IPS-11a (cell line): ENCODE measurements around the gene CALY.

Source experiments
- H3K4me3 ChIP-seq: one replicate; pipeline ENCODE4 v1.5.1; 2013; ENCODE audit warnings: low read depth, low read length, control low read depth

CALY gene

GRCh38 chr10:133314911-133315310 is 21.8 kb downstream of the CALY start:
- no peak overlapping the region for H3K4me3 ChIP-seq

GRCh38 chr10:133313192-133313591 is 23.5 kb downstream of the CALY start:
- H3K4me3 ChIP-seq, result no peak overlapping the region

DNA sequence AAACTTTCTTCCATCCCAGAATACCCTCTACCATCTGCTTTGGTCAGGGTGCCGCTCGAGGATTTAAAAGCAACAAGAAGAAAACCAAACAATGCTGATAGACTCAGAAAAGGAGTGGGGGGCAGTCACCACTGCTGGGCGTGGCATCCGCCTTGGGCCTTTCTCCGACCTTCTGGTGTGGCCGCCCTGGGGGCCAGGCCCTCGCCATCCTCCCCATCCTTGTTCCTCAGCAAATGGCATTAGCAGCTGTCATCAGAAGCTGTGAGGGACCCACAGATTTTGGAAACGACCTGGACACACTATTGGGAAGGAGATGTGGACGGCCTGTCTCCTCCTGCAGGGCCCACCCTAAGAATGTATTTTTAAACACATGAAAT is 23.9 kb downstream of the CALY start:
- H3K4me3 ChIP-seq, result no peak overlapping the region

DNA sequence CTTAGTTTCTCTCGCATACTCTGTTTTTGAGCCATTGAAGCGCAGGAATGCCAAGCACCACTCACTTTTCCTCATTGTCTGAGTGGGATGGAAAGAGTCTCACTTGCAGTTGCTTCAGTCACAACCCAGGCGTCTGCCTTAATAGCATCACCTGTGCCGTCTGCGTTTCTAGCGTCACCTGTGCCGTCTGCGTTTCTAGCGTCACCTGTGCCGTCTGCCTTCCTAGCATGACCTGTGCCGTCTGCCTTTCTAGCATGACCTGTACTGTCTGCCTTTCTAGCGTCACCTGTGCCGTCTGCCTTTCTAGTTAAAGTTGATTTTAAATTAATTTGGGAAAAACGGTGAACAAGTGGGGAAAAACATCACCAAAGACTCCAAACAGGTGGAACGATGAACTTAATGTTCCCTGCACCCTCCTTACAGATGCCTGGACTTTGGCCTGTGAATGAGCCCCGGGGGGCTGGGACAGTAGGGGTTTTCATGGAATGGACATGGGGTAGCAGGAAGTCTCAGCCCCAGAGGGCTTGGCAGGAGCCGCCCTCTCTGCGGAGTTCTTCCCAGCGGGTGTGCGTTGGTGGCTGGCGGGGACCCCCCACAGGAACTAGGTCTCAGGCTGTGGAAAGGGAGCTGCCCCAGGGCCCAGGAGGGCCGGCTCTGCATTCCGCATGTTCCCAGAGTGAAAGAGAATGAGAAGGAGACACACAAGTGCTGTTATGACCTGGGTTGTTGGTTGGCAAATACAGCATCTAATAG is 24.5 kb downstream of the CALY start:
- no peak overlapping the region for H3K4me3 ChIP-seq

GRCh38 chr10:133311570-133311969 is 25.1 kb downstream of the CALY start:
- no peak overlapping the region for H3K4me3 ChIP-seq

DNA sequence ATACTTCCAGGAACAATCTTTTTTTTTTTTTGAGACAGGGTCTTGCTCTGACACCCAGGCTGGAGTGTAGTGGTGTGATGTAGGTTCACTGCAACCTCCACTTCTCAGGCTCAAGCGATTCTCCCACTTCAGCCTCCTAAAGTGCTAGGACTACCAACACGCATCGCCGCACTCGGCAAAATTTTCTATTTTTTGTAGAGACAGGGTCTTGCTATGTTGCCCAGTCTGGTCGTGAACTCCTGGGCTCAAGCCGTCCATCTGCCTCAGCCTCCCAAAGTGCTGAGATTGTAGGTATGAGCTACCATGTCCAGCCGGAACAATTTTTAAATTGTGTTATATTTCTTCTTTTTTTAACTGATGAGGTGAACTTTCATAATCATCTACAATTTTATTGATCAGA is 25.9 kb downstream of the CALY start:
- no peak overlapping the region for H3K4me3 ChIP-seq

- no peak overlapping the region for H3K4me3 ChIP-seq
These were observed 26.3 kb downstream of the CALY start for GRCh38 chr10:133310399-133310755.

- H3K4me3 ChIP-seq, result no peak overlapping the region
These were observed 26.8 kb downstream of the CALY start for GRCh38 chr10:133309720-133310398.

DNA sequence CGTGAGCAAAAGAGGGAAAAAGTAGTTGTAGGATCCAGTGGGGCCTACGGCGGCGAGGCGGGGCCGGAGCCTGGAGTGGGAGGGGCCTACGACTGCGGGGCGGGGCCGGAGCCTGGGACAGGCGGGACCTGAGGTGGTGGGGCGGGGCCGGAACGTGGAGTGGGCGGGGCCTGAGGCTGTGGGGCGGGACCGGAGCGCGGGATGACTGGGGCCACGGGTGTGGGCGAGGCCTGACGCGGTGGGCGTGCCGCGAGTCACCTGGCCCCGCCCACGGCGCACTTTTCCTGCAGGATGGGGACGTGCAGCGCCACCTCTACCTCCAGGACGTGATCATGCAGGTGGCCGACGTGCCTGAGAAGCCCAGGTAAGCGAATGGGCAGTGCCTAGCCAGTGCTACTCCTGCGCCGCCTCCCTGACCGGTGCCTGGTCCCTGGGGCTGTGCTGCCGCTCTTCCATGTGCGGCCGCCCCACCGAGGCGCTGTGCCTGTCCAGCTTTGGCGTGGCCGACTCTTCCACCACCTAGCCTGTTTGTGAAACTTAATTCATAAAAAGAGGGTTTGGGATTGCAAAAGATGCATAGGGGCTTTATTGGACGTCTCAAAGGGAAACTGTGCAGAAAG is 27.5 kb downstream of the CALY start:
- peak overlapping the region; percentile 69 for H3K4me3 ChIP-seq

DNA sequence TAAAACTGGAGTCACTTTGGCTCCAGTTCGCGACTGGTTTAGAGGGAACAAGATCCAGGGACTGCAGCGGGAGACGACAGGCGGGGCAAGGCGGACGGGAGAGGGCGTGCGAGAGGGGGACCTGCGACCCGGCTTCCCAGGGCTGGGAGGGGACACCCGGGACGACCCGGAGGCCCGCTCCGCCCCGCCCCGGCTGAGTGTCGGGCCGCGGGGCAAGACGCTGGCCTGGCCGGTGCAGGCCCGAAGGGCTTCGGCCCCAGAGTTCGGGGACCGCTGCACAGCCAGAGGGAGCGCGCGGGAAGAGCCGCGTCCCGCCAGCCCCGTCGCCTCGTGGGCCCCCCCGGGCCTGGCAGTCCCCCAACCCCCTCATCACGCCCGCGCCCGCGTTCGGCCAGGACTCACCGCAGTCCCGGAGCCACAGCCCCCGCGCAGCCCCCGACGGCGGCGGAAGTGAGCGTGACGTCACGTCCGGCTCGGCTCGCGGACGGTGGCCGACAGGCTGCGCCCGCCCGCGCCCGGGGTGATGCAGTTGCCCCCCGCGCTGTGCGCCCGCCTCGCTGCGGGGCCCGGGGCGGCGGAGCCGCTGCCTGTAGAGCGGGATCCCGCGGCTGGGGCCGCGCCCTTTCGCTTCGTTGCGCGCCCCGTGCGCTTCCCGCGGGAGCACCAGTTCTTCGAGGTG is 28.1 kb downstream of the CALY start, which contains the start of the genes TUBGCP2 and ZNF511:
Gene TUBGCP2, minus strand, starts transcription at position 452 of the 679 bp plus-strand sequence. CDS start 5,931 bp downstream, outside the sequence.
Gene ZNF511, plus strand, starts transcription at position 494 of the 679 bp plus-strand sequence. Its CDS starts 30 bp downstream, at position 524.
- H3K4me3 ChIP-seq, result peak within 1 kb of the TSS; percentile 69

DNA sequence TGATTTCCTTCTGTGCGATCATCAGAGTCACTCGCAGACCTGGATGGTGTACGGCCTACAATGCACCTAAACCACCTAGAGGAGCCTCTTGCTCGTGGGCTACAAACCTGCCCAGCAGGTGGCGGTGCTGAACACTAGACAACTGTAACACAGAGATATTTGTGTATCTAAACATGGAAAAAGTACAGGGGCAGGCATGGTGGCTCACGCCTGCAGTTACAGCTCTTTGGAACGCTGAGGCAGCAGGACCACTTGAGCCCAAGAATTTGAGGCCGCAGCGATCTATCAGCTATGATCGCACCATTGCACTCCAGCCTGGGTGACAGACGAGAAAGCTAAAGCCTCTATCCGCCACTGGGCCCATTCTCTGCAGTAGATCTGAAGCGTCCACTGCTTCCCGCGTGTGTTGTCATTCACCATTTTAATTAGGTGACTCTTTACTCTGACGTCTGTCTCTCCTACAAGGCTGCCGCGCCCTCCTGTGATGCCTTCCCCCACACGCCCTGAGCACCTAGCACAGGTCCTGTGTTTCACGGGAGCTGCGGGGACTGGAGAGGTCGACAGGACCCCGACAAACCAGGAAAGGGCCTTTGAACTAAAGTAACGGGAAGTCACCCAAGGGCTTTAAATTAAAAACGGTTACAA is 28.8 kb downstream of the CALY start:
- H3K4me3 ChIP-seq, result peak overlapping the region; percentile 69

GRCh38 chr10:133306941-133307379 is 29.7 kb downstream of the CALY start:
- H3K4me3 ChIP-seq, result no peak overlapping the region

- H3K4me3 ChIP-seq, result no peak overlapping the region
These were observed 30.6 kb downstream of the CALY start for GRCh38 chr10:133306097-133306476.

DNA sequence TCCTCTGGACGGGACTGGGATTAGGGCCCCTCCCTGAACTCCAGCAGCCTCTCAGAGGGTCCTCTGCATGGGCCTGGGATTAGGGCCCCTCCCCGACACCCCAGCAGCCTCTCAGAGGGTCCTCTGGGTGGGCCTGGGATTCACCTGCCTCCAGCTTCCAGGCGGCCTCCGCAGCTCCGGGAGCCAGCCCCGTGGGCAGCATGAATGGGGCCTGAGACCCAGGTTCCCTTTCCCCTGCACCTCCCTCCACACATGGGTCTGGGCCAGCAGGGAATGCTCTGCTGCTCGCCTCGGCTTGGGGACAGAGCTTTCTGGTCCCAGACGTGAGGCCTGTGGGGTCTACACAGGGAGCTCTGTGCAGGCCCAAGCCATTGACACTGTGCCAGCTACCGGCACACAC is 33.5 kb downstream of the CALY start:
- H3K4me3 ChIP-seq, result no peak overlapping the region

GRCh38 chr10:133302230-133302629 is 34.5 kb downstream of the CALY start:
- no peak overlapping the region for H3K4me3 ChIP-seq

DNA sequence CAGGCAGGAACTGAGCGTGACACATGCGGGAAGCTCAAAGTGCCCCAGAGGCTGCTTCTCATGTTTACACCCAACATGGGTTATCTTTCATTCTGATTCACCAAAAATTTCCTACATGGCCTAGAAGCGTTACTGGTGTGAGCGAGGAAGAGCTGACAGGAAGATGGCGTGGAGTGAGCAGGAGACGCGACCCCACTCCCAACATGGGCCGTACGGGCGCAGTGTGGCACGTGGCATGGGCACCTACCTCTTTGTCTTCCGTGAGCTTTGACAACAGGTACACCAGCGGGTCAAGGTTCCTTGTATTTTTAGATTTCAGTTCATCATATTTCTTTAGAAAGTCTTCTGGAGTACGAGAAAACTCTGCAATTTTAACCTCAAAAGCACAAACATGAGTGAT is 37.0 kb downstream of the CALY start:
- H3K4me3 ChIP-seq, result no peak overlapping the region

GRCh38 chr10:133299224-133299623 is 37.5 kb downstream of the CALY start:
- H3K4me3 ChIP-seq, result no peak overlapping the region

DNA sequence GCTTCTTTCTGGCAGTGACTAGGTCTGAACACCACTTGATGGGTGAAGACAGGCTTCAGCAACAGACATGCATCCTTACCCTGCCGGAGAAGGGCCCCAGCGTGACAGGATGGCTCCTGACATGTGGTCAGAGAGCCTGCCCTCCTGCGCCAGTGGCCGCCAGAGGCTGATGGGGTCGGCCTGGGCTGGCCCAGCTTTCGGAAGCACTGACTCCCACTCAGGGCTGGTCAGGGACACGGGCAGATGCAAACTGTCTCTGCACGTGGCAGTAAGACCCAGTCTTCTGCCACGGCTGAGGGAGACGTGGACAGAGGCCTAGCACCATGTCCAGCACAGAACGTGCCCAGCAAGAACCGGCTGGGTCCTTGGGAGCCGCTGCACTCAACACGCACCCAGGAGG is 38.2 kb downstream of the CALY start:
- no peak overlapping the region for H3K4me3 ChIP-seq

DNA sequence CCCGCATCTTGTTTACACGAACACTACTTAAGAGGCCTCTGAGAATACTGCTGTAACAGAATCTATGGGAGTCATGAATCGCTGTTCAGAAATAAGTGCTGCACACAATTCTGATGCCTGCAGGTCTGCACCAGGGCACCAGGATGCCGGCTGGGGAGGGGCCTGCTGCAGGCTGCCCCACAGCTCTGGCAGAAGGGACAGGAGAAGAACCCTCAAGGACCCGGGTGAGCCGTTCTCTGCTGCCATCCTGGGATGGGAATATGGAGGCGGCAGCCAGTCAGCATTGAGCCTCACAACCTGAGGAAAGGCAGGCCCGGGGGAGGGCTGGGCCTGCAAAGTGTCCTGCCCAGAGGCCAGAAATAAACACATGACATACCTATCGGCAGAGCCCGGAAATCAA is 39.2 kb downstream of the CALY start:
- no peak overlapping the region for H3K4me3 ChIP-seq

- no peak overlapping the region for H3K4me3 ChIP-seq
These were observed 41.0 kb downstream of the CALY start for GRCh38 chr10:133295426-133296320.
